NCI-H1417 (cell line): ENCODE measurements around the gene CD40.

Source experiments
- DNase-seq, 3 experiments: peaks; one replicate each; lab custom pipeline; 2025; lab: John Stamatoyannopoulos, UW

CD40 gene

DNA sequence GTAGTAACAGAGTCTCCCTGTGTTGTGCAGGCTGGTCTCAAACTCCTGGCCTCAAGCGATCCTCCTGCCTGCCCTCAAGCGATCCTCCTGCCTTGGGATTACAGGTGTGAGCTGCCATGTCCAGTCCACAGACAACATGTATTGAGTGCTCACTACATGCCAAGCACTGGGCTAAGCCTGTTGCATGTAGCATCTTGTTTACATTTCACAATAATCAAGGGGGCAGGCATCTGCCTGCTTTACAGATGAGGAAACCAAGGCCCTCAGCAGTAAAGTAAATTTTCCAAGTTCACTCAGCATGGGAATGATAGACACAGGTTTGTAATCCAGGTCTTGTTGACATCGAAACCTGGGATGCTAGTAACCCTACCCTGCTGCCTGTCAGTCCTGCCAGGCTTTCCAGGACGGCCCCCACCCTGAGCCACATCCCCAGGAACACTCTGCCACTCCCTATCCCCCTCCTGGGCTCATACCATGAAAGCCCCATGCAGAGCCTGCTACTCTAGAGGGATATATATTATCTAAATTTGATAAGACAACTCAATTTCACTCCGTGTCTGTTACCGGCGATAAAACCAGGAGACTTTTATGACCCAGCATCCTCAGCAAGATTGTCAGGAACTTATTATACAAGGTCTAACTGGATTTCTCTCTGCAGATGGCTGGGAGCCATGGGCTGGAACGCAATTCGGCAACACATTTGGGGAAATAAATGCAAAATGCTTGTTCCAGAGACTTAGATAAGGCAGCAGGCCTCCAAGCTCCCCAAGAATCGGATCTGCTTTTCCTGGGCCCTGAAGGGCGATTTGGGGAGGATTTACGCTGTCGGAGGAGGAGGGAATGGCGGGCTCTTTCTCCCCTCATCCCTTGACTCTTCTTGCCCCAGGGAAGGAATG is 30.4 kb downstream of the CD40 start:
- no peak for DNase-seq

DNA sequence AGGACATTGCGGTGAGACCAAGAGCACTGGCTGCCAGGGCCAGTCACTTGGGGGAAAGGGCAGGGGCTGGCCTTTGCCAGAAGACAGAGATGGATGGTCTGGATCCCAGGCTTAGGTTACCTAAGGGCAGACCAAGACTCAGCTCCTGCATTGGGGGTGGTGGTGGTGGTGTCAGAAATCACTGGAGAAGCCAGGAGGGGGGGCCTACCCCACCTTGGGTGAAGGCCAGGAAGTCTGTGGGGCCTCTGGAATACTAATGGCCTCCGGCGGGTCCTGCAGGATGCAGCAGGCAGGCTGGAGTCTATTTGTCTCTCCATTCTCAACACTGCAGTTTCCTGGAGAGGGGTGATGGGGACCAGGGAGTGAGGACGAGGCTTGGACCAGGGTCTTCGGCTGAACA is 32.8 kb downstream of the CD40 start:
- DNase-seq: no peak

DNA sequence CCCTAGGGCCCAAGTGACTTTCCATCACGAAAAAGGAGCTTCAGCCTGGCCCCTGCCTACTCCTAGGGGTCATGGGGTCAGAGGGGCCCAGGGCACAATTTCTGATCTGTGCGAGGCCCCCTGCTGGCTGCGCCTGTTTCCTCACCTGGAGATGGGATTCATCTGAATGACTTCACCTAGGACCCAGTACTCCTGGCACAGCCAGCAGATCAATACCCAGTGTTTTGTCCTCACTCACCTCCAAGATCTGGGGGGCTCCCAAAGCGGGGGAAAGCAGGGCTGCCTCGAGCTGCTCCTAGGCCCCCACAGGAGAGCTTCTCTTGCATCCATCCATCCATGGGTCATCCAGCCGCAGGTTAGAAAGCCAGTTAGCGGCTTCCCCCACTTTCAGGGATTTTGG is 33.8 kb downstream of the CD40 start:
- no peak for DNase-seq

DNA sequence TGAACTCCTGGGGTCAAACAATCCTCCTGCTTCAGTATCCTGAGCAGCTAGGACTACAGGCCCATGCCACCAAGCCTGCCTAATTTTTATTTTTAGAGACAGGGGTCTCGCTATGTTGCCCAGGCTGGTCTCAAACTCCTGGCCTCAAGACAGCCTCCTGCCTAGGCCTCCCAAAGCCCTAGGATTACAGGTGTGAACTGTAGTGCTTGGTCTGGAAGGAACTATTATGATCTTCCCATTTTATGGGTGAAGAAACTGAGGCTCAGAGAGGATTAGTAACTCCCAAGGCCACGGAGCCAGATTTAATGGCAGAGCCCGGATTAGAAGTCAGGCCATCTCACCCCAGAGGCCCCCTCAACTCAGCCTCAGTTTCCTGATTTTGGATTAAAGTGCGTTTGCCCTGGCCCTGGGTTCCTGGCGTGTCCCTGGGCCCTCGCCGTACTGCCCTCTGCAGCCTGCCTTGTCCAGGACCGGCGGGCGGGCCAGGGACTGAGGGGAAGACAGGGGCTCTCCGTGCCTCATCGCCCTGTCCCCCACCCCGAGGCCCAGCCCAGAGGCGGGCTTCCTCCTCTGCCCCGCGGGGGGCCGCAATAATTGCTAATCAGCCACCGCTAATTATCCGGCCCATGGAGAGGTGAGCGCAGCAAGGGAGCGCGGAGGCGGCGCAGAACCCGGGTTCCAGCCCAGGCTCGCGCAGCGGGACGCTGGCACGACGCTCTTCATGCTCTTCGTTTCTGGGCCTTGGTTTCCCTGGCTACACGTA is 34.9 kb downstream of the CD40 start:
- DNase-seq: no peak

DNA sequence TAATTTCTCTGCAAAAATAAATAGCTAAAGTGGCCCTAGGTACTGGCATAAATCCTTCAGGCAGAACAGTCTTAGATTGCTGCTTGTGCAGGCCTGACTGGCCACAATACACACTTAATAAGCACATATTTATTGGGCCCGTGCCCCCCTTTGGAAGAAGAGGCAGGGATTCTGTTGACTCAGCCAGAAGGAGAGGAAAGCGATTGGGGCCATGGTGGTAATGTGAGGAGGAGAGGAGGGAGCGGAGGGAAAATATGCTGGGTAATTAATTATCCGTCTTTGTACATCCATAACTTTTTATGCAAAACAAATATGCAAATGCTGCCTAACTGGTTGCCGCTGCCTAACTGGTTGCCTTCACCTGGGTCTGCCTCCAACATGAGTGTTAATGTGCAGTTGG is 36.2 kb downstream of the CD40 start:
- DNase-seq: peak in 2 of 3 experiments; percentile 25 to 66

DNA sequence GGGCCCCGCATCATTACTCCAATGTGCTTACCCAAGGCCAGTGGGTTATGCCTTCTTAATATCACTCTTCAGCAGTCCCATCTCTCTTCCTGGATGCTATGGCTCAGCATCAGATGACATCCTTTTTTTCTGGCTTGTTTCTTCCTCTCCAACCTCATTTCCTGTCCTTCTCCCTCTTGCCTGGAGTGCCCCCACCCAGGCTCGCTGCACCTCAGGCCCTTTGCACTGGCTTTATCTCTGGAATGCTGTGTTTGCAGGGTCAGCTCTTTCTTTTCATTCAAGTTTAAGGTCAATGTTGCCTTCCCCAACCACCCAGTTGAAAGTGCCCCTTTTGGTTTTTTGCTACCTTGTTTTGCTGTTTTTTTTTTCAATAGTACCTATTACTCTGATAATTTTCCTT is 36.7 kb downstream of the CD40 start:
- no peak for DNase-seq

DNA sequence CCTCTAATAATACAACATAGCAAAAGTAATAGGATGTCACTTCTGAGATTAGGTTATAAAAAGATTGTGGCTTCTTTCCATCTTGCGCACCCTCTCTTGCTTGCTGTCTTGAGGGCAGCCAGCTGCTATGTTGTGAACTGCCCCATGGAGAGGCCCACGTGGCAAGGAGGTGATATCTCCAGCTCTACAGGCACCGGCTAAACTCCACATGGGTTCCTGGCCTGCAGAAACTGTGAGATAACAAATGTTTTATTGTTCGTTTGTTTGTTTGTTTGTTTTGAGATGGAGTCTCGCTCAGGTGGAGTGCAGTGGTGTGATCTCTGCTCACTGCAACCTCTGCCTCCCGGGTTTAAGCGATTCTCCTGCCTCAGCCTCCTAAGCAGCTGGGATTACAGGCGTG is 38.0 kb downstream of the CD40 start:
- no peak for DNase-seq

DNA sequence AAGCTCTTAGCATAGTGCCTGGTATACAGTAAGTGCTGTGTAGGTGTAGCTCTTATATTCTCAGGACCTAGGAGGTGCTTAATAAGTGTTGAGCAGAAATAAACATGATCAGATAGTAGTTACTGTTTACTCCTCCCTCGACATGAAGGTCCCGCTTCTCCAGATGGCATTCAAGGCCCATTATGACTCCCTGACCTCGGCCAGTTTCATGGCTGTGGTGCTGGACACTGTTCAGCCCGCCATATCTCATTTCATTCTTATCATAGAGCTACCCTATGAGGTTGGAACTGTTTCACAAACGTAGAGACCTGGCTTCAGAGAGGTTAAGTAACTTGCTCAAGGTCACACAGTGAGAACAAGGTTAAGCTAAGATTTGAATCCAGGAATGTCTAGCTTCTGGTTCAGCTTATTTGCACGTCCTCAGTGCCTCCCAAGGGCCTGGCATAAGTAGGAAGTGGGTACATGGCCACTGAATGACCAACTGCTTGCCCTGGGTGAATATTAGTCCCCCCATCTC is 39.0 kb downstream of the CD40 start:
- no peak for DNase-seq

DNA sequence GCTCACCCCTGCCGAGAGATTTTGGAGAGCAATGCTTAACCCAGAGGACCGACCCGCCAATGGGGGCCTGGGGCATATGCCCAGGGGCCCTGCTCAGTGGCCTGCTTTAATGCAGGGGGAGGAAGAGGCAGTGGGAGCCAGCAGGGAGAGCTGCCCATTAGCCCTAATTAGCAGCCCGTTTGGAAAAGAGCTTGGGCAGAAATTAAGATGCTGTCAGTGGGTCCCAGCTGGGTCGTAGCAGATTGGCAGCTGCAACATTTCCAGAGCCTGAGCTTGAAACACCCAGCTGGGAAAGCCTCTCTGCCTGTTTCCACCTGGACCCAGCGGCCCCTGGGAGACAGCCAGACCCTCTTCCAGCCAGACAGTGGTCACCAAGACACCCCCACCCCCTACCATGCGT is 39.5 kb downstream of the CD40 start:
- DNase-seq: peak in 2 of 3 experiments; percentile 22 to 67

DNA sequence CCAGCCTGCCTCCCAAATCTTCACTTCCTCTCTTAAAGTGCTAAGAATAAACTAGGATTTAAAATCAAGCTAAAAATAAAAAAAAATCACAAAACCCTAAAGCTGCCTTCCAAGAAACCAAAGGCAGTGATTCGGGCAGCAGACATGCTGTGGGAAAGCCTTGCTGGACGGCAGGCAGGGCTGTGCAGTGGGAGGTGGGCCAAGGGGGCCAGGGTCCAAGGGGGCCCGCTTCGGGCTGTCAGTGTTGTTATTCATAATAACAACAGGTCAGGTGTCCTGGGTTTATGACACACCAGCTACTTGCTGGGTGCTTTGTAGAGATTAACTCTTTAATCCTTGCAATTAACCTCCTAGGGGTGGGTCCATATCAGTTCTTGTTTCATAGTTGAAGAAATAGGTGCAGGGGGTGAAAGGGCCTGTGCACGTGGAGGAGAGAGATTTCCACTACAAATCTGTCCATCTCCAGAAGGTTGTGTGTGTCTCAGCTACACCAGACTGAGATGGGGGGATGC is 40.4 kb downstream of the CD40 start:
- no peak for DNase-seq

DNA sequence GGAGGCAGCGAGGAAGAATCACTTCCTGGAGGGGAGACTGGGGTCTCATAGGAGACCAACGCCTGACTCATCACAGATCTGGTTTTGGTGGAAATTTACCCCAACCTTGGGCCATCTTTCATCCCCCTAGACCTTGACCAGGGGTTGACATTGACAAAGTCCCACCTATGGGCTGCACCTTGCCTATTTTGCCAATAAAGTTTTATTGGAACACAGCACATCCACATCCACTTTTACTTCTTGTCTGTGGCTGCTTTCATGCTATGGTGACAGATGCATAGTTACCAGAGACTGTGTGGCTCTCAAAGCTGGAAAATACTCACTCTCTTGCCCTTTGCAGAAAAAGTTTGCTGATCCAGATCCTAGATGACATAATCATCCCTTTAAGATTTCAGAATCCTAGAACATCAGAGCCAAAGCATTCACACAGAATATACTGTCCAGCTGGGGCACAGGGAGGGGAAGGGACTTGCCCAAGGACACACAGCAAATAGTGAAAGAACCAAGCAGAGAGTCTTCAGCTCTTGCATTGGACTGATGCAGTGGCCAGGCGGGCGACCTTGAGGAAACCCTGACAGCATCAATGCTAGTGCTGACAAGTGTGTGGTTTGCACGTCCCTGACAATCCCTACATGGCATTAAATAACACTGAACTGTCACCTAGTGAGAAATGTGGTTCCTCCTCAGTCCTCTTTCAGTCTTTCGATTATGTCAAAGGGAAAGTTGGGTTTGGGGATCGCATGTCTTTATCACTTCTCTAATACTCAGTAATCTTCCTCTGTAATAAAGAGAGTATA is 41.2 kb downstream of the CD40 start:
- DNase-seq: no peak

DNA sequence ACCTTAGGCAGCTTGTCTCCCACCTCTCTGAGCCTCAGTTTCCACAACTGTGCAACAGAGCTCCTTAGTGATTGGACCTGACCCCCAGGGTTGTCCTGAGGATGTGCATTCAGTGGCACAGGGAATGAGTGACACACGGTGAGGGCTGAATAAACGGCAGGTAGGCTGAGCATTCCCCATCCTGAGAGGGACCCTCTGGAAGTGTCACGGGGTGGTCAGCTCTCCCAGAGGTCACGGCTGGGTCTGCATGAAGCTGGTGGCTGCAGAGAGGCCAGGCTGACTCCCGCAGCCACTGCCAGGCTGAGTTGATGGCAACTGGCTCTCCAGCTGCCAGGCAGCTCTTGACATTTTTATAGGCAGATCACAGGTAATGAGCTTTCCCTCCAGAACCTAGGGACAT is 42.5 kb downstream of the CD40 start:
- DNase-seq: no peak

DNA sequence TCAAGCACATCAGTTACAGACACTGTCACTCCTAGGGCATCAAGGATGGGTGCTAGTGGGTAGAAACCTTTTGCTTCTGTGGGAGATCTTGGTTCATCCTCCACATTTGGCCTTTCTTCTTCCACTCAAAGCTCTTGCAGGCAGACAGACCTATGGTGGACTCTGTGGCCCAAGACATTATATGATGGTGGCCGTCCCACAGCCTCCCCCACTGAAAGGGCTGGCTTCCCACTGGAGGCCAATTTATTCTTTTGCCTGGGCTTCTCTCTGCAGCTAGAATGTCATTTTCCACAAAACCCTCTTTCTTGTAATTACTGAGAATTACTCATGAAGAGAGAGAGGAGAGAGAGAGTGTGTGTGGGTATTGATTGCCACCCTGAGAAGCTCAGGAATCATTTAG is 43.8 kb downstream of the CD40 start:
- DNase-seq: no peak

DNA sequence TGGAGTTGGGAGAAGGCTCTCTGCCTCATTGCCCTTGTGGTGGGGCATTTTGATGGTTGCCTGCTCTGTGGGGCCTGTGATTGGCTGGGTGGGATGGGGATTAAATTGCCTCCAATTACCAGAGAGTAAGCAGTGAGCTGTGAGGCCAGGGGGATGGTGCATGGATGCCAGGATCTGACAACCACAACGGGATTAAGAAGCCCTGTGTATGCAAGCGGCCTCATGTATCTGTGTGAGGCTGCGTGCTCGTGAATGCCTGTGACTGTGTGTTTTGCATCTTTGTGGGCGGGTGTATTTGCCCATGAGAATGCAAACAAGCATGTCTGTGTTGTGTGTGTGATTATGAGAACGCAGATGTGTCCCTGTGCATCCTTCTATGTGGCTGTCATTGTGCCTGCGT is 46.1 kb downstream of the CD40 start:
- DNase-seq: no peak

DNA sequence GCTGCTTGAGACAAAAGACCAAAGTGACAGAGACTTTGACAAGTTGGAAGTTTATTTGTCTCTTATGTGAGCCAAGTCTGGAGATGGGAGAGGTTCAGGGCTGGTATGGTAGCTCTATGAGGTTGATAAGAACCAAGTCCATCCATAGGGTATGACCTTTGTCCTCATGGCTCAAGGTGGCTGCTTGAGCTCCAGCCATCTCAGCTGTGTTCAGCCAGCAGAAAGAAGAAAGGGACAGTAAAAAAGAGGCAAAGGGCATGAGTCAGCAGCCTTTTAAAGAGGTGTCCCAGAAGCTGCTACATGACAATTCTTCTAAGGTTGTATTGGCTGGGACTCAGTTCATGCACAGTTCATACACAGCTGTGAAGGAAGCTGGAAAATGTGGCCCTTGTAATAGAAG is 49.0 kb downstream of the CD40 start:
- no peak for DNase-seq

DNA sequence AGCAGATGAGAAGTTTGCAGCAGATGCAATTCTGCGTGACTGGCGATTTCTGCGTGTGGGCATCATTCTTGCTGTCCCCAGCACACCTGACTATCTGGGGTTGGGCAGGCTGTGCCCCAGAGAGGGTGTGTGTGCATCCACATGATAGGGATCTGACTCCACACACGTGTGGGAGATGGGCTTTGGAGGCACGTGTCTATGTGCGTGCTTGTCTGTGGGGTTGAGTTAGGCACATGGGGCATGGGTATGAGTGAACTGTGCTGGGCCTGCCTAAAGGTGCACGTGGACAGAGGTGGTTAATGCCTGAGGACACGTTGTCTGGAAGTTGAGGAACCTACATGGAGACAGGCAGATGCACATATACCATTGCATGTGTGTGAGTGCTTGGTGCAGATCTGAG is 50.3 kb downstream of the CD40 start:
- no peak for DNase-seq

DNA sequence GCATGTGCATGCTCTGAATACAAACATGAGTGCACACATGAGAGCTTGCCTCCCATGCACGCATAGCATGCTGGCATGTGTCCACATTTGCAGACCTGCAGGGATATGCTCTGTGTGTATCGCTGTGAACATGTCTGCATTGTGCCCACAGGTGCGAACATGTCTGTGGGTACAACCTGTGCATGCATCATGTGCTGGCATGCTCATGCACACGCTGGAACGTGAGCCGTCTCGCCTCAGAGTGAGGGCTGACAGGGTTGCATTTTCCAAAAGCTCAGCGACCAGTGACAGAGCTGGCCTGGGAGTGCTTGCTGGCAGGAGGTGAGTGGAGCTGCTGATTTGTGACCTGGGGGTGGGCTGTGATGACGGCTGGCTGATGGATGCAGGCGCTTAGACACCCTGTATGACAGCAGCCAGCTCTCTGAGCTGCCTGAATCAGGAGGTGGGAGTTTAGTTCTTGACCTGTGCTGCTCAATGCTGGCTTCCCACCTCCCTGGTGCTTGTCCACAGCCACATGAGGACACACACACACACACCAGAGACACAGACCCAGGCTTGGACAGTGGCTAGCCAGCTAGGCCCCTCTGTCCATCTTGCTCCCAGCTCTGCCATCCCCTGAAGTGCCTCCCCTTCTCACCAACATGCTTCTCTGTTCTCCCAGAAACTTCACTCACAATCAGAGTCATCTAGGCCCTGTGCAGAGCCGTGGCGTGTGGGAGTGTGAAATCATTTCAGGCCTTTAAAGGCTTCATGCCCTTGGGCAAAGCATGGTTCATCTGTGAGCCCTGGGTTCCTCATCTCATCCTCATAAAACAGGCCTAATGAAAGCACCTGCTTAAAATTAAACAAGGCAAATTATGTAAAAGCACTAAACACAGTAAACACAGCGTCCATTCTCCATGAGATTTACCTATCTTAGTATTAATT is 51.4 kb downstream of the CD40 start:
- peak in 2 of 3 experiments; percentile 38 to 79 for DNase-seq

DNA sequence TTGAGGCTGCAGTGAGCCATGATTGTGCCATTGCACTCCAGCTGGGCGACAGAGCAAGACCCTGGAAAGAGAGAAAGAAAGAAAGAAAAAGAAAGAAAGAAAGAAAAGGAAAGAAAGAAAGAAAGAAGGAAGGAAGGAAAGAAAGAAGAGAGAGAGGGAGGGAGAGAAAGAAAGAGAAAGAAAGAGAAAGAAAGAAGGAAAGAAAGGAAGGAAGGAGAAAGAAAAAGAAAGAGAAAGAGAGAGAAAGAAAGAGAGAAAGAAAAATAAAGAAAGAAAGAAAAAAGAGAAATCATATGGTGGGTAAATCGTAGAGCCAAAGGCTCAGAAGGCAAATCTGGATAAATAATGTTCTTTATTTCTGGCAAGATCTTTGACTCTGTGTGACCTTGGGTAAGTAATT is 53.4 kb downstream of the CD40 start:
- DNase-seq: no peak

DNA sequence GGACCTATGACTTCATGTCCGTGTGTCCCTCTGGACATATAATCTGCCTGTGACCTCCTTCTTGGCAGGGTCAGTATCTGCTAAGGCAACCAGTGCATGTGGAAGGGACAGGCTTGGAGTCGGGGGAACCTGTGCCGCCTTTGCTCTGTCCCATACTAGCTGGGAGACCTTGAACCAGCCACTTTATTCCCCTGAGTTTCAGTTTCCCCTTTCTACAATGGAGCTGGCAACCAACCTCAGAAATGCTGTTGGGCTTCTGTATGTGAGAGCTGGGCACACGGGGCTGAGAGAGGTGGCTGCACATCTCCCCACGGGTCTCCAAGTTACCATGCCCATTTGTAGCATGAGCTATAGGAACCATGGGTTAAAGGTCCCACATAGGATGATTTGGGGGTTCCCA is 53.8 kb downstream of the CD40 start:
- no peak for DNase-seq

DNA sequence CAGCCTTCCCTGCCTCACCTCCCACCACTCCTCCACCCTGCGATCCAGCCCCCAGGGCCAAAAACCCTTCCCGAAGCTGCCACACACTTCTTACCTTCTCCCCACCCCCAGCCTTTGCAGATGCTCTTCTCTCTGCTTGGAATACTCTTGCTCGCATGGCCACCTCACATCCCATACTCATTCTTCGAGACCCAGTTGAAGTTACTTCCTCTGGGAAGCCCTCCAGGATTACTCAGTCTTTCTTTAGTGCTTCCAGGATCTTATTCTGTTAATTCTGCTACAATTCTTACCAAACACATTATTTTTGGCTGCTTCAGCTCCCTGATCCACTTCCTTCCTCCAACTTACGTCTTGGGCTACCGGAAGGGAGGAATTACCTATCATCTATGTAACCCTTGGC is 54.3 kb downstream of the CD40 start:
- DNase-seq: no peak

DNA sequence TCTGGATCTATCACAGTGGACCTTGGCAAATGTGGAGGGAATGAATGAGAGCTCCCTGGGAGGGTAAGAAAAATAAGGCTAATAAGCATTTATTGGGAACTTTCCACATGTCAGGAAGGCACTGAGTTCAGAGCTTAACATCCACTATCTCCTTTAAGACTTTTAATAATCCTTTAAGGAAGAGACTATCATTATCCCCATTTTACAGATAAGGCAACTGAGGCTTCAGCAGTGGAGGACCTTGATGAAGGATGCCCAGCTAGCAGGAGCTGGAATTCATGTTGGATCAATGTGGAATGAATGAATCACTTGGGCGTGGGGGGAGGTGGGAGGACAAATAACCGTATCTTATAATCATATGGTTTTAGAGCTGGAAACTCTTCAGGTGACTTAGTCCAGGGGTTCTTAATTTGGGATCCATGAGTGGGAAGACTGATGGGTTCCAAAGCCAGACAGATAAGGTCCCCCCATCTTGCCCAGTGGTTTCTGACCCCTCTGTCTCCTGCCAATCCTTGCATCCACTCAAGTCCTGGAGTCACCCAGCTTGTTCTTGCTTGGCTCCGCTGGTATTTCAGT is 54.9 kb downstream of the CD40 start:
- DNase-seq: no peak
